SHP77 treated with DMSO at 0.1 percent for 48 hours (cell line): Measurements from ENCODE around the gene ELK4.

Source experiments
- DNase-seq: peaks from one replicate; lab custom pipeline; 2025; lab: John Stamatoyannopoulos, UW

The ELK4 gene

GRCh38 chr1:205561501-205562203, 70.2 kb downstream of the ELK4 start:
- no peak for DNase-seq
